ENCODE results near the gene CUL2.

DNA sequence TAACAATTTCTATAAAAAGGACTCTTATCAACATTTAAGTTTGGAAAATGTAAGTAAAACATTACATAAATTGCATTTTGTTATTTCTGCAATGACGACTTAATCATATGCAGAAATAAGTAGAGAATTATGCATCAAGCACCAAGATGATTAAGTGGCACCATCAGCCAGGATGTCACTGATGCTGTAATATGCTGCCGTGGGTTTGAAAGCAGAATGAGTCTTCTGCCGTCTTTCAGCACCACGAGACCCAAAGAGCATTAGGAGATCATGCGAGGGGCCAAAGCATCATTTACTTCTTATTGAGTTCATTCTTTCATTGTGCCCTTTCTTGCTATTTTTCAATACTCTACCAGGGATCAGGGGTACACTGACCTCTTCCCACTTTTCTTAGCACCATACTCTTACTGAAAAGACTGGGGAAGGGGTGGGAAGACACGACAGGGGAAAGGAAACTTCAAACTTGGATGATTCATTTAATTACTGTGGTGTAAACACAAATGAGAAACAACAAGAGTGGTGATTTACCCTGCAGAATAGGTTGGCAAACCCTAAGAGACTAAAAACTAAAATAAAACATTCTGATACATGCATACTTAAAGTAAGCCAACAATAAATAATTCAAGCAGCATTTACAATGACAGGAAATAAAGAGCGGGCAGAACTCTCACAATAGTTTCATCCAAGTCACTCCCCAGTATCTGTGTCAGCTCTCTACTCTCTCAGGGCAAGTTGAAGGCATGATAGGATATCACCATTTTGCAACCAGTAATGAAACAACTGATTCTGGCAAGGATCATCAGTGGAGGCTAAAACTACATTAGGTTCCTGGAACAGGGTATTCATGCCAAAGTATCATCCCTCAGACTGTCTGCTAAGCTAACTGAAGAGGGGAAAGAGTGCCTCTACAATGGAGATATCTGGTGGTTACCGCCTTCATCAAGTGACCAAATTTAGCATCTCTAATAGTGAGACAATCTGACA, 70.8 kb downstream of the CUL2 start:
- TF ChIP-seq EZH2phosphoT487 (IDR thresholded peaks at IDR 0.05; ENCODE audit: borderline replicate concordance, low read length), result no peak
- TF ChIP-seq, protein P1, sequence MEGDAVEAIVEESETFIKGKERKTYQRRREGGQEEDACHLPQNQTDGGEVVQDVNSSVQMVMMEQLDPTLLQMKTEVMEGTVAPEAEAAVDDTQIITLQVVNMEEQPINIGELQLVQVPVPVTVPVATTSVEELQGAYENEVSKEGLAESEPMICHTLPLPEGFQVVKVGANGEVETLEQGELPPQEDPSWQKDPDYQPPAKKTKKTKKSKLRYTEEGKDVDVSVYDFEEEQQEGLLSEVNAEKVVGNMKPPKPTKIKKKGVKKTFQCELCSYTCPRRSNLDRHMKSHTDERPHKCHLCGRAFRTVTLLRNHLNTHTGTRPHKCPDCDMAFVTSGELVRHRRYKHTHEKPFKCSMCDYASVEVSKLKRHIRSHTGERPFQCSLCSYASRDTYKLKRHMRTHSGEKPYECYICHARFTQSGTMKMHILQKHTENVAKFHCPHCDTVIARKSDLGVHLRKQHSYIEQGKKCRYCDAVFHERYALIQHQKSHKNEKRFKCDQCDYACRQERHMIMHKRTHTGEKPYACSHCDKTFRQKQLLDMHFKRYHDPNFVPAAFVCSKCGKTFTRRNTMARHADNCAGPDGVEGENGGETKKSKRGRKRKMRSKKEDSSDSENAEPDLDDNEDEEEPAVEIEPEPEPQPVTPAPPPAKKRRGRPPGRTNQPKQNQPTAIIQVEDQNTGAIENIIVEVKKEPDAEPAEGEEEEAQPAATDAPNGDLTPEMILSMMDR (IDR thresholded peaks at IDR 0.05; ENCODE audit: low read depth, low read length, poor library complexity, severe bottlenecking), result no peak

Data from DOHH2 (cell line).